HEK293 (cell line): Measurements from ENCODE around the gene IRX3.

ENCODE experiments used
- HIC1 ChIP-seq: fragments of 450-650 bp; formaldehyde crosslinking; IDR thresholded peaks from 2 replicates; pipeline ENCODE4 v1.5.1; 2016; ENCODE audit warnings: missing biosample characterization, missing genetic modification characterization
- MEIS1 ChIP-seq: sonication (generic); formaldehyde crosslinking; IDR thresholded peaks from 2 replicates; pipeline ENCODE4 v1.8.1; 2022; ENCODE audit warnings: missing genetic modification reagents, mild to moderate bottlenecking, borderline replicate concordance
- PRDM1 ChIP-seq: fragments of 450-650 bp; formaldehyde crosslinking; IDR thresholded peaks from 2 replicates; pipeline ENCODE4; 2016; ENCODE audit warnings: missing biosample characterization, missing genetic modification characterization
- ZBTB20 ChIP-seq: fragments of 450-650 bp; formaldehyde crosslinking; IDR thresholded peaks from 2 replicates; pipeline ENCODE4 v1.5.1; 2016; ENCODE audit warnings: missing biosample characterization, missing genetic modification characterization
- ZBTB48 ChIP-seq: fragments of 450-650 bp; formaldehyde crosslinking; IDR thresholded peaks from 2 replicates; pipeline ENCODE4 v1.5.1; 2016; ENCODE audit warnings: missing biosample characterization, missing genetic modification characterization
- ZEB2 ChIP-seq: fragments of 450-650 bp; formaldehyde crosslinking; IDR thresholded peaks from 2 replicates; pipeline ENCODE4 v1.5.1; 2016; ENCODE audit warnings: missing biosample characterization, missing genetic modification characterization
- ZNF112 ChIP-seq: fragments of 450-650 bp; formaldehyde crosslinking; IDR thresholded peaks from 2 replicates; pipeline ENCODE4 v1.5.0; 2017; ENCODE audit warnings: missing biosample characterization, missing genetic modification characterization
- ZNF114 ChIP-seq: fragments of 450-650 bp; formaldehyde crosslinking; IDR thresholded peaks from 2 replicates; pipeline ENCODE4 v1.5.0; 2017; ENCODE audit warnings: missing biosample characterization, missing genetic modification characterization
- ZNF121 ChIP-seq: fragments of 450-650 bp; formaldehyde crosslinking; IDR thresholded peaks from 2 replicates; pipeline ENCODE4 v1.5.1; 2016; ENCODE audit warnings: missing biosample characterization, missing genetic modification characterization
- ZNF133 ChIP-seq: fragments of 450-650 bp; formaldehyde crosslinking; IDR thresholded peaks from 2 replicates; pipeline ENCODE4 v1.5.1; 2016; ENCODE audit warnings: missing biosample characterization, missing genetic modification characterization
- ZNF138 ChIP-seq: fragments of 450-650 bp; formaldehyde crosslinking; IDR thresholded peaks from 2 replicates; pipeline ENCODE4 v1.5.1; 2016; ENCODE audit warnings: missing biosample characterization, missing genetic modification characterization, borderline replicate concordance
- ZNF184 ChIP-seq: fragments of 450-650 bp; IDR thresholded peaks from 2 replicates; pipeline ENCODE4 v1.5.1; 2018; ENCODE audit warnings: missing biosample characterization, mild to moderate bottlenecking, missing genetic modification characterization
- ZNF211 ChIP-seq: fragments of 450-650 bp; formaldehyde crosslinking; IDR thresholded peaks from 2 replicates; pipeline ENCODE4 v1.5.1; 2016; ENCODE audit warnings: low read depth, missing biosample characterization, missing genetic modification characterization
- ZNF214 ChIP-seq: fragments of 450-650 bp; formaldehyde crosslinking; IDR thresholded peaks from 2 replicates; pipeline ENCODE4 v1.5.1; 2017; ENCODE audit warnings: missing biosample characterization, mild to moderate bottlenecking, missing genetic modification characterization, borderline replicate concordance
- ZNF223 ChIP-seq: fragments of 450-650 bp; formaldehyde crosslinking; IDR thresholded peaks from 2 replicates; pipeline ENCODE4 v1.5.1; 2016; ENCODE audit warnings: missing biosample characterization, missing genetic modification characterization
- ZNF23 ChIP-seq: fragments of 450-650 bp; formaldehyde crosslinking; IDR thresholded peaks from 2 replicates; pipeline ENCODE4 v1.5.1; 2016; ENCODE audit warnings: missing biosample characterization, missing genetic modification characterization, borderline replicate concordance
- ZNF335 ChIP-seq: fragments of 450-650 bp; formaldehyde crosslinking; conservative IDR thresholded peaks from 2 replicates; pipeline ENCODE4 v1.5.1; 2016; ENCODE audit warnings: missing biosample characterization, missing genetic modification characterization
- ZNF391 ChIP-seq: fragments of 450-650 bp; formaldehyde crosslinking; IDR thresholded peaks from 2 replicates; pipeline ENCODE4 v1.5.1; 2016; ENCODE audit warnings: low read depth, missing biosample characterization, missing genetic modification characterization, borderline replicate concordance
- ZNF416 ChIP-seq: fragments of 450-650 bp; formaldehyde crosslinking; IDR thresholded peaks from 2 replicates; pipeline ENCODE4 v1.5.1; 2016; ENCODE audit warnings: missing biosample characterization, missing genetic modification characterization
- ZNF423 ChIP-seq: fragments of 450-650 bp; formaldehyde crosslinking; IDR thresholded peaks from 2 replicates; pipeline ENCODE4 v1.5.1; 2016; ENCODE audit warnings: missing biosample characterization, missing genetic modification characterization
- ZNF48 ChIP-seq: fragments of 450-650 bp; formaldehyde crosslinking; IDR thresholded peaks from 2 replicates; pipeline ENCODE4 v1.5.1; 2016; ENCODE audit warnings: missing biosample characterization, missing genetic modification characterization
- ZNF510 ChIP-seq: fragments of 450-650 bp; formaldehyde crosslinking; IDR thresholded peaks from 2 replicates; pipeline ENCODE4 v1.5.1; 2018; ENCODE audit warnings: mild to moderate bottlenecking, missing genetic modification characterization, missing biosample characterization; ENCODE audit not compliant: insufficient replicate concordance
- ZNF514 ChIP-seq: fragments of 450-650 bp; formaldehyde crosslinking; IDR thresholded peaks from 2 replicates; pipeline ENCODE4 v1.5.1; 2016; ENCODE audit warnings: missing biosample characterization, missing genetic modification characterization
- ZNF529 ChIP-seq: fragments of 450-650 bp; formaldehyde crosslinking; IDR thresholded peaks from 2 replicates; pipeline ENCODE4 v1.5.1; 2017; ENCODE audit warnings: missing genetic modification characterization, missing biosample characterization; ENCODE audit not compliant: insufficient replicate concordance
- ZNF600 ChIP-seq: fragments of 450-650 bp; formaldehyde crosslinking; IDR thresholded peaks from 2 replicates; pipeline ENCODE4 v1.5.1; 2016; ENCODE audit warnings: missing biosample characterization, missing genetic modification characterization
- ZNF658 ChIP-seq: fragments of 450-650 bp; formaldehyde crosslinking; IDR thresholded peaks from 2 replicates; pipeline ENCODE4; 2016; ENCODE audit warnings: missing biosample characterization, missing genetic modification characterization
- ZNF776 ChIP-seq: fragments of 450-650 bp; formaldehyde crosslinking; IDR thresholded peaks from 2 replicates; pipeline ENCODE4 v1.5.0; 2017; ENCODE audit warnings: missing biosample characterization, missing genetic modification characterization, borderline replicate concordance
- ZNF830 ChIP-seq: fragments of 450-650 bp; IDR thresholded peaks from 2 replicates; pipeline ENCODE4 v1.5.0; 2018; ENCODE audit warnings: missing biosample characterization, missing genetic modification characterization, low read depth, mild to moderate bottlenecking, moderate library complexity
- TF ChIP-seq, protein P1 (sequence below): fragments of 450-650 bp; formaldehyde crosslinking; IDR thresholded peaks from 2 replicates; pipeline ENCODE4; 2016; ENCODE audit warnings: missing biosample characterization, missing genetic modification characterization
- TF ChIP-seq, protein P2 (sequence below): fragments of 450-650 bp; formaldehyde crosslinking; IDR thresholded peaks from 2 replicates; pipeline ENCODE4 v1.5.1; 2016; ENCODE audit warnings: missing biosample characterization, missing genetic modification characterization
- TF ChIP-seq, protein P3 (sequence below): fragments of 450-650 bp; formaldehyde crosslinking; IDR thresholded peaks from 2 replicates; pipeline ENCODE4 v1.5.1; 2016; ENCODE audit warnings: missing biosample characterization, missing genetic modification characterization
- TF ChIP-seq, protein P4 (sequence below): fragments of 450-650 bp; formaldehyde crosslinking; IDR thresholded peaks from 2 replicates; pipeline ENCODE4 v1.5.1; 2017; ENCODE audit warnings: missing biosample characterization, missing genetic modification characterization
- TF ChIP-seq, protein P5 (sequence below): fragments of 450-650 bp; formaldehyde crosslinking; IDR thresholded peaks from 2 replicates; pipeline ENCODE4 v1.5.1; 2017; ENCODE audit warnings: missing biosample characterization, missing genetic modification characterization

Gene IRX3

GRCh38 chr16:54286366-54287130, at the start of gene IRX3 (continued):
- peak; percentile 43; the same call in 1 of the 2 replicates for TF ChIP-seq HIC1 (tag by site-specific recombination)
- peak; percentile 71 for TF ChIP-seq ZNF391
- no peak for TF ChIP-seq MEIS1 (CRISPR knock-in tag)
- TF ChIP-seq ZNF223: no peak
- TF ChIP-seq ZNF138 (tag by site-specific recombination): no peak
- TF ChIP-seq, protein P1, sequence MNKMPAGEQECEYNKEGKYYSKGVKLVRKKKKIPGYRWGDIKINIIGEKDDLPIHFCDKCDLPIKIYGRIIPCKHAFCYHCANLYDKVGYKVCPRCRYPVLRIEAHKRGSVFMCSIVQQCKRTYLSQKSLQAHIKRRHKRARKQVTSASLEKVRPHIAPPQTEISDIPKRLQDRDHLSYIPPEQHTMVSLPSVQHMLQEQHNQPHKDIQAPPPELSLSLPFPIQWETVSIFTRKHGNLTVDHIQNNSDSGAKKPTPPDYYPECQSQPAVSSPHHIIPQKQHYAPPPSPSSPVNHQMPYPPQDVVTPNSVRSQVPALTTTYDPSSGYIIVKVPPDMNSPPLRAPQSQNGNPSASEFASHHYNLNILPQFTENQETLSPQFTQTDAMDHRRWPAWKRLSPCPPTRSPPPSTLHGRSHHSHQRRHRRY (tag by site-specific recombination): no peak
- TF ChIP-seq, protein P2, sequence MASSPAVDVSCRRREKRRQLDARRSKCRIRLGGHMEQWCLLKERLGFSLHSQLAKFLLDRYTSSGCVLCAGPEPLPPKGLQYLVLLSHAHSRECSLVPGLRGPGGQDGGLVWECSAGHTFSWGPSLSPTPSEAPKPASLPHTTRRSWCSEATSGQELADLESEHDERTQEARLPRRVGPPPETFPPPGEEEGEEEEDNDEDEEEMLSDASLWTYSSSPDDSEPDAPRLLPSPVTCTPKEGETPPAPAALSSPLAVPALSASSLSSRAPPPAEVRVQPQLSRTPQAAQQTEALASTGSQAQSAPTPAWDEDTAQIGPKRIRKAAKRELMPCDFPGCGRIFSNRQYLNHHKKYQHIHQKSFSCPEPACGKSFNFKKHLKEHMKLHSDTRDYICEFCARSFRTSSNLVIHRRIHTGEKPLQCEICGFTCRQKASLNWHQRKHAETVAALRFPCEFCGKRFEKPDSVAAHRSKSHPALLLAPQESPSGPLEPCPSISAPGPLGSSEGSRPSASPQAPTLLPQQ (tag by site-specific recombination): peak; percentile 84
- no peak for TF ChIP-seq ZNF114 (tag by site-specific recombination)
- TF ChIP-seq, protein P3, sequence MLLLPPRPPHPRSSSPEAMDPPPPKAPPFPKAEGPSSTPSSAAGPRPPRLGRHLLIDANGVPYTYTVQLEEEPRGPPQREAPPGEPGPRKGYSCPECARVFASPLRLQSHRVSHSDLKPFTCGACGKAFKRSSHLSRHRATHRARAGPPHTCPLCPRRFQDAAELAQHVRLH: peak; percentile 83; the same call in 1 of the 2 replicates
- no peak for TF ChIP-seq ZNF48 (tag by site-specific recombination)
- TF ChIP-seq ZNF510 (tag by site-specific recombination): no peak
- TF ChIP-seq ZBTB20 (tag by site-specific recombination): peak; percentile 75
- TF ChIP-seq ZBTB48: peak; percentile 75; the same call in 1 of the 2 replicates
- no peak for TF ChIP-seq ZNF112 (tag by site-specific recombination)
- TF ChIP-seq ZNF658 (tag by site-specific recombination): no peak
- TF ChIP-seq ZNF23 (tag by site-specific recombination): no peak
- no peak for TF ChIP-seq ZNF423
- TF ChIP-seq ZEB2 (tag by site-specific recombination): peak; percentile 87
- TF ChIP-seq, protein P4, sequence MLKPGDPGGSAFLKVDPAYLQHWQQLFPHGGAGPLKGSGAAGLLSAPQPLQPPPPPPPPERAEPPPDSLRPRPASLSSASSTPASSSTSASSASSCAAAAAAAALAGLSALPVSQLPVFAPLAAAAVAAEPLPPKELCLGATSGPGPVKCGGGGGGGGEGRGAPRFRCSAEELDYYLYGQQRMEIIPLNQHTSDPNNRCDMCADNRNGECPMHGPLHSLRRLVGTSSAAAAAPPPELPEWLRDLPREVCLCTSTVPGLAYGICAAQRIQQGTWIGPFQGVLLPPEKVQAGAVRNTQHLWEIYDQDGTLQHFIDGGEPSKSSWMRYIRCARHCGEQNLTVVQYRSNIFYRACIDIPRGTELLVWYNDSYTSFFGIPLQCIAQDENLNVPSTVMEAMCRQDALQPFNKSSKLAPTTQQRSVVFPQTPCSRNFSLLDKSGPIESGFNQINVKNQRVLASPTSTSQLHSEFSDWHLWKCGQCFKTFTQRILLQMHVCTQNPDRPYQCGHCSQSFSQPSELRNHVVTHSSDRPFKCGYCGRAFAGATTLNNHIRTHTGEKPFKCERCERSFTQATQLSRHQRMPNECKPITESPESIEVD: no peak
- no peak for TF ChIP-seq ZNF514 (tag by site-specific recombination)
- no peak for TF ChIP-seq ZNF214 (tag by site-specific recombination)
- peak; percentile 69; the same call in 1 of the 2 replicates for TF ChIP-seq ZNF600 (tag by site-specific recombination)
- TF ChIP-seq, protein P5, sequence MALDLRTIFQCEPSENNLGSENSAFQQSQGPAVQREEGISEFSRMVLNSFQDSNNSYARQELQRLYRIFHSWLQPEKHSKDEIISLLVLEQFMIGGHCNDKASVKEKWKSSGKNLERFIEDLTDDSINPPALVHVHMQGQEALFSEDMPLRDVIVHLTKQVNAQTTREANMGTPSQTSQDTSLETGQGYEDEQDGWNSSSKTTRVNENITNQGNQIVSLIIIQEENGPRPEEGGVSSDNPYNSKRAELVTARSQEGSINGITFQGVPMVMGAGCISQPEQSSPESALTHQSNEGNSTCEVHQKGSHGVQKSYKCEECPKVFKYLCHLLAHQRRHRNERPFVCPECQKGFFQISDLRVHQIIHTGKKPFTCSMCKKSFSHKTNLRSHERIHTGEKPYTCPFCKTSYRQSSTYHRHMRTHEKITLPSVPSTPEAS (tag by site-specific recombination): peak; percentile 21; the same call in 1 of the 2 replicates
- TF ChIP-seq ZNF121: no peak
- no peak for TF ChIP-seq ZNF416 (tag by site-specific recombination)
- no peak for TF ChIP-seq ZNF133 (tag by site-specific recombination)
- no peak for TF ChIP-seq ZNF184 (tag by site-specific recombination)
- no peak for TF ChIP-seq ZNF830 (tag by site-specific recombination)
- no peak for TF ChIP-seq ZNF529
- TF ChIP-seq ZNF211 (tag by site-specific recombination): no peak
- TF ChIP-seq PRDM1 (tag by site-specific recombination): peak; percentile 100
- peak; percentile 94 for TF ChIP-seq ZNF335 (tag by site-specific recombination)
- TF ChIP-seq ZNF776: no peak
